ENCODE measurements around the gene KRTAP9-1.
"Not testable (repeated sequence)": the region's sequence is repeated elsewhere in the genome, so short reads cannot be mapped to it uniquely, and the experiment has no call there.

KRTAP9-1 gene

GRCh38 chr17:41189837-41190318 is at the start of gene KRTAP9-1:
TSS of gene KRTAP9-1 (plus strand) at chr17:41189887. CDS start at chr17:41189887, 0 bp downstream.
- TF ChIP-seq, protein P1, sequence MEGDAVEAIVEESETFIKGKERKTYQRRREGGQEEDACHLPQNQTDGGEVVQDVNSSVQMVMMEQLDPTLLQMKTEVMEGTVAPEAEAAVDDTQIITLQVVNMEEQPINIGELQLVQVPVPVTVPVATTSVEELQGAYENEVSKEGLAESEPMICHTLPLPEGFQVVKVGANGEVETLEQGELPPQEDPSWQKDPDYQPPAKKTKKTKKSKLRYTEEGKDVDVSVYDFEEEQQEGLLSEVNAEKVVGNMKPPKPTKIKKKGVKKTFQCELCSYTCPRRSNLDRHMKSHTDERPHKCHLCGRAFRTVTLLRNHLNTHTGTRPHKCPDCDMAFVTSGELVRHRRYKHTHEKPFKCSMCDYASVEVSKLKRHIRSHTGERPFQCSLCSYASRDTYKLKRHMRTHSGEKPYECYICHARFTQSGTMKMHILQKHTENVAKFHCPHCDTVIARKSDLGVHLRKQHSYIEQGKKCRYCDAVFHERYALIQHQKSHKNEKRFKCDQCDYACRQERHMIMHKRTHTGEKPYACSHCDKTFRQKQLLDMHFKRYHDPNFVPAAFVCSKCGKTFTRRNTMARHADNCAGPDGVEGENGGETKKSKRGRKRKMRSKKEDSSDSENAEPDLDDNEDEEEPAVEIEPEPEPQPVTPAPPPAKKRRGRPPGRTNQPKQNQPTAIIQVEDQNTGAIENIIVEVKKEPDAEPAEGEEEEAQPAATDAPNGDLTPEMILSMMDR (IDR thresholded peaks at IDR 0.05): not testable (repeated sequence)

DNA sequence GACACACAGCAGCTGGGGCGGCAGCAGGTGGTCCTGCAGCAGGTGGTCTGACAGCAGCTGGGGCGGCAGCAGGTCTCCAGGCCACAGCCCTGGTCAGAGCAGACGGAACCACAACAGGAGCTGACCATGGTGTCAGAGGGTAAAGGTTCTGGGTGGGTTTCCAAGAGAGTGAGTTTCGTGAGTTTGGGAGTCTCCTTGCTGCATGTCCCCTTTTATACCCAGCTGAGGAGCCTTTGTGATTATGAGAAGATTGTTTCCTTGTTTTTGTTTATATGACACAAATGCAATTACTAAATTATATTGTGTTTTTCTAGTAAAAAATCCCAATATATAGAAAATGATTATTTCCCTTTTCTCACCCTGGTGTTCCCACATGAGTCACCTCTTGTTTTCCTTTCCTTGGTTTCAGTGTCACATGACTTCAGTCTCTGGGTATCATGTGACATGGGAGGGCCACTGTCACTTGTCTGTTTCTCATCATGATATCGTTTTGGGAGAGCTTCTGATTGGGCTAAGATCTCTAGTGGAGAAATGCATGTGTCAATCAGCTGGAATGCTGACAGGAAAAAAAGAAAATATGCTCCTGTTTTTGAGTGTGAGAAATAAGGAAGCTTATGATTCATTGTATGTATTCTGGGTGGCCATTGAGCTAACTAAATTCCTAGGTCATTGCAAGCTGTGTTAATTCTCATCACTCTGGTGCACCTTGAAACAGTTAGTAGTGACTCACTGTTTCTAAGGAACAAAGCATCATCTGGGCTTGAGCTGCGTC is 49.1 kb upstream of the KRTAP9-1 start, which contains the start of gene KRTAP4-6:
TSS of gene KRTAP4-6 (minus strand) at position 185 of the 772 bp plus-strand sequence. CDS start at position 128, 57 bp downstream.
- TF ChIP-seq, protein P1 (IDR thresholded peaks at IDR 0.05): no peak

GRCh38 chr17:41141361-41141760 is 48.3 kb upstream of the KRTAP9-1 start:
- TF ChIP-seq, protein P1 (IDR thresholded peaks at IDR 0.05): no peak

DNA sequence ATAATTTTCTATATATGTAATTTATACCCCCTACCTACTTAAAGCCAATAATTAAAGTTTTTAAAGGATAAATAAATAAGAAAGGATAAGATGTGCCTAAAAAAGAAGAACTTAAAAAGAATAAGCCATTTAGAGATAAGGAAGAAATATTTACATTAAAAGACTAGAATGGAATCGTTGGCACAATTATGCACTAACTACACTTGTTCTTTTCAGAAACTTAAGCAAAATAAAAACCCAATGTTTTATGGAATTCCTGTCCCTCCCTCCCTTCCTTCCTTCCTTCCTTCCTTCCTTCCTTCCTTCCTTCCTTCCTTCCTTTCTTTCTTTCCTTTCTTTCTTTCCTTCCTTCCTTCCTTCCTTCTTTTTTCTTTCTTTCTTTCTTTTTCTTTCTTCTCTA is 44.8 kb upstream of the KRTAP9-1 start:
- TF ChIP-seq, protein P1 (IDR thresholded peaks at IDR 0.05): no peak

DNA sequence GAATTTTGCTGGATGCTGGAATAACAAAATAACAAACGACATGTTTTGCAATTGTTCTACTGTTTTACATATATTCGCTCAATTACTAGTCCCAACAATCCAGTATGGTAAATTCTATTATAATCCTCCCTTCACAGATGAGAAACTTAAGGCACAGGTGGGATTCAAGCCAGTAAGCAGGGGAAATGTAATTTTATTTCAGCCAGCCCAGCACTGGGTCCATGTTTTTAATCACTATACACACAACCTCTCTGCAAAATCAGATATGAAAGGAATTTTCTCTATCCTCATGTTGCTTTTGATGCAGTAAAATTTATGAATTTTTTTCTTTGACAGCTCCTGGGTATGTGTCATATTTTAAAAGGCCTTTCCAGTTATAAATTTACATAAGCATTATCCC is 44.4 kb upstream of the KRTAP9-1 start:
- TF ChIP-seq, protein P1 (IDR thresholded peaks at IDR 0.05): no peak

- TF ChIP-seq, protein P1 (IDR thresholded peaks at IDR 0.05): no peak
Measured at GRCh38 chr17:41147531-41148204, 42.0 kb upstream of the KRTAP9-1 start.

DNA sequence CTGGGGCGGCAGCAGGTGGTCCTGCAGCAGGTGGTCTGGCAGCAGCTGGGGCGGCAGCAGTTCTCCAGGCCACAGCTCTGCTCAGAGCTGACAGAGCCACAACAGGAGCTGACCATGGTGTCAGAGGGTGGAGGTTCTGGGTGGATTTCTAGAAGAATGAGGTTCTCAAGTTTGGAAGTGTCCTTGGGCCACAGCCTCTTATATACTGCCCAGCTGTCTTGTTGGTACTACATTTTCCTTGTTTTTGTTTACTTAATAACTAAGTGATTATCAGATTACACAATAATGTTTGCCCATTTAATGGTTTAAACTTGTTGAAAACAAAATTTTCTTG is 40.1 kb upstream of the KRTAP9-1 start, which contains the start of gene KRTAP4-5:
TSS of gene KRTAP4-5 (minus strand) at position 174 of the 334 bp plus-strand sequence. CDS start at position 116, 58 bp downstream.
- TF ChIP-seq, protein P1 (IDR thresholded peaks at IDR 0.05): no peak
